MV-4-11 (cell line): ENCODE data around the gene TARS2.

ENCODE experiments used
- DNase-seq: peaks from one replicate; lab custom pipeline; 2025; lab: John Stamatoyannopoulos, UW

Gene TARS2

GRCh38 chr1:150536836-150537731 is 49.9 kb downstream of the TARS2 start:
- no peak for DNase-seq

GRCh38 chr1:150537732-150538684 is 50.8 kb downstream of the TARS2 start:
- no peak for DNase-seq

- DNase-seq: peak; percentile 29
These were observed 56.4 kb downstream of the TARS2 start for GRCh38 chr1:150543500-150544143.

DNA sequence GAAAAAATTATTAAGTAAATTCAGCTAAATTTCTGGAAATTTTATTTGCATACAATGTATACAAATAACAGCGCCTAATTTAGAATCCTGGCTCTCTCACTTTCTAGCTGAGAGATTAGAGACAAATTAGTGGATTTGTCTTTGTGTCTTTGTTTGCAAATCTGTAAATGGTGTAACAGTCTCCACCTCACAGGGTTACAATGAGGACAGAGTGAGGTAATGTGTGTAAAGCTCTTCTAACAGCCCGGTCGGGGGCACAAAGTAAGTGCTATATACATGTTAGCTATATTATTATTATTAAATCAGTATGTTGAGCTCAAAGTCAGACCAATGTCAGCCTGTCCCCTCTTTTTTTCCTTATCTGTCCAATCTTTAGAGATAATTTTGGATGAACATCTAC is 57.0 kb downstream of the TARS2 start:
- DNase-seq: no peak

- DNase-seq: no peak
These were observed 58.3 kb downstream of the TARS2 start for GRCh38 chr1:150545486-150546032.

GRCh38 chr1:150546294-150546937 is 59.2 kb downstream of the TARS2 start:
- DNase-seq: no peak

DNA sequence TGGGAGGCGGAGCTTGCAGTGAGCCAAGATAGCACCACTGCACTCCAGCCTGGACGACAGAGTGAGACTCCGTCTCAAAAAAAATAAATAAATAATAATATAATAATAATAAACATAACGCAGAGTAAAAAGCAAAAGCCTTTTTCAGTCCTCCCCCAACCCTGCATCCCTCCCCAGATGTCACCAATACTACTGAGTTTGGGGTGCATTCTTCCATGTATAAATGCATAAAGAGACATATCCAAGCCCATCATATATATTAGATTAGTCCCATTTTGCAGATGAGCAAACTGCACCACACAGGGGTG is 61.1 kb downstream of the TARS2 start:
- no peak for DNase-seq

- DNase-seq: peak; percentile 55
These were observed 61.6 kb downstream of the TARS2 start, which contains the start of gene ADAMTSL4 for GRCh38 chr1:150548632-150549495. Gene ADAMTSL4, plus strand, starts transcription at chr1:150549408. Its CDS starts 2,881 bp downstream, at chr1:150552289.

DNA sequence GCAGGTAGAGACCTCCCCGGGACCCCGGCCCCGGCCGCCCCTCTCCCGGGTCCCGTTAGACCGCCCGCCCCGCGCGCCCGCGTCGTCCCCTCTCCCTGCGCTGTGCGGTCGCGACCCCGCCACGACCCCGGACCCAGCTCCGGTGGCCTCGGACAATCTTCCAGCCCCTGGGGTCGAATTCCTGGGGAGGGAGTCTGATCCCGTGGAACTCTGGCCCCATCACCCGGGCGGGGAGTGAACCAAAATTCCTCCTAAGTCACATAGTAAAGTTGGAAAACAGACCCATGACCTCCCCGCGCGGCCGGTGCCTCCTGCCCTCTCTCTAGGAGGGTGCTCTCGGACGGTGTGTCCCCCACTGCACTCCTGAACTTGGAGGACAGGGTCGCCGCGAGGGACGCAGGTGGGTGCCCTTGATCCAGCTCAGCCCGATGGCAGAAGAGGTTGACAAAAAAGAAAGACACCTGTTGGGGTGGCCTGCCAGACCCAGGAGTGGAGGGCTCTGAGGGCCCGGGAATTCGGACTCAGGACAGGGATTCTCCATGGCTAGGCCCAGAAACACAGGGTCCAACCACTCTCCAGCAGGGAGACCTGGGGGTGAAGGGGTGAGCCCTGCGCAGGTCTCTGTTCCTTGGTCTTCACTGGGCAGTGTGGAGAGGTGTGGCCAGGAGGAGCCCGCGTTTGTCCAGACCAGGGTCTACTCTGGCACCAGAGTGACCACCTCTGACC is 62.4 kb downstream of the TARS2 start:
- no peak for DNase-seq

DNA sequence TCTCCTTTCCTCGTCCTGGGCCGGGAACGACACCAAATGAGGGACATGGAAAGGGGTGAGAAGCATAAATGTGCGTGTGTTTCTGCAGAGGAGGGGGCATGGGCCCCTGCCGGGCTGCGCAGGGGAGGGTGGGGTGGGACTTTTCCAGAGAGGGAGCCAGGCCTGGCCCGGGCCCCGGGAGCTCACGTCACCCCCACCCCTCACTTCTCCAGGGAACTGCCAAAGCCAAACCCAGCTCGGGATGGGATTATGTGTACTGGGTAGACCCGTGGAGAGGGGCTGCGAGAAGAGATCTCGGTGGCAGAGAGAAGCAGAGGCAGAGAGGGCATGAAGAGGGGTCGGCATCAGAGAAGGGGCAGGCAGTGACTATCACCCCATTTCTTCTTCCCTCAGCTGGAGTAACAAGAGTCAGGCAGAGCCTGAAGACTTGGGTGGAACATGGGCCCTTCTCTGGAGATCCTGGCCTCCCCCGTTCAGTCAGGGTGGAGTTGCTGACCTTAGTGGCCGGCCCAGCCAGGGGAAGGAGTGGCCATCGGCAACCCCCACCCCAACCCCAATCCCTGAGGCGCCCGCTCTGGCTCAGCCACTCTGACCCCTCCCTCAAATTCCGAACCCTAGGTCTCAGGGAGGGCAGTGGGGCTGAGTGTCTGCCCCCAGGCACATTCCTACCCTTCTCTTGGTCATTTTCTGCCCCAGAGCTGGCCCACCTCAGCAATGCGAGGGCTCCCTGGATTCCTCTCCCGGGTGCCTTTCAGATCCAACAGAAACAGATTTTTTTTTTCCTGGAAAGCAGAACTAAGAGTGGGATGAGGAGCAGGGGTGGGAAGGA is 63.2 kb downstream of the TARS2 start:
- no peak for DNase-seq

GRCh38 chr1:150551051-150551783 is 64.0 kb downstream of the TARS2 start:
- peak; percentile 60 for DNase-seq

GRCh38 chr1:150551784-150552127 is 64.5 kb downstream of the TARS2 start:
- no peak for DNase-seq

DNA sequence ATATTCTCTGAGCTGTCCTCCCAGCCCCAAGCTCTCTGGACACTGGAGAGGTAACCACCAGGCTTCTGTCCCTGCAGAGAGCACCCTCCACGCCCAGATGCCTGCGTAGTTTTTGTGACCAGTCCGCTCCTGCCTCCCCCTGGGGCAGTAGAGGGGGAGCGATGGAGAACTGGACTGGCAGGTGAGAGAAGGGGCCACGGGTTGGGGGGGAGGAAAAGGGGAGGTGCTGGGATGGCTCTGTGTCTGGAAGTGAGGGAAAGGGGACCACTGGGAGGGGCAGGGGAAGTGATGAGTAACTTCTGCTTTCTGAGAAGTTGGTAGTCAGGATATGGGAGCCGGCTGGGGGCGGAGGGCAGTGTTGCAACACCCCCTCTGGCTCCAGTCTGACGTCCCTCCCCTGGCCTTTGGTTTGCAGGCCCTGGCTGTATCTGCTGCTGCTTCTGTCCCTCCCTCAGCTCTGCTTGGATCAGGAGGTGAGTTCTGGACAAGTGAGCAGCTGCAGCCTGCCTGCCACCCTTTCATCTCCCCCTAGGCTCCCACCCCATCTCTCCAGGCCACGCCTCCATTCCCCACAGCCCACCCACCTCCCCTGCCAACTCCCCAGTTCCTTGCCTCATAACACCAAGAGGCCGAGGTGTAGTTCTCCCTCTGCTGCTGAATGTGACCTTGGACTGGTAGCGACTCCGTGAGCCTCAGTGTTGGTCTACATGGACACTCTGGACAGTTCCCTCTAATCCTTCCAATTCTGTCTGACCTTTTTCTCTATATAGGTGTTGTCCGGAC is 65.1 kb downstream of the TARS2 start:
- peak; percentile 95 for DNase-seq

DNA sequence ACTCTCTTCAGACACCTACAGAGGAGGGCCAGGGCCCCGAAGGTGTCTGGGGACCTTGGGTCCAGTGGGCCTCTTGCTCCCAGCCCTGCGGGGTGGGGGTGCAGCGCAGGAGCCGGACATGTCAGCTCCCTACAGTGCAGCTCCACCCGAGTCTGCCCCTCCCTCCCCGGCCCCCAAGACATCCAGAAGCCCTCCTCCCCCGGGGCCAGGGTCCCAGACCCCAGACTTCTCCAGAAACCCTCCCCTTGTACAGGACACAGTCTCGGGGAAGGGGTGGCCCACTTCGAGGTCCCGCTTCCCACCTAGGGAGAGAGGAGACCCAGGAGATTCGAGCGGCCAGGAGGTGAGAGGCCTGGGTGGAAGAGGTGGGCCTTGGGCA is 65.7 kb downstream of the TARS2 start:
- DNase-seq: no peak

DNA sequence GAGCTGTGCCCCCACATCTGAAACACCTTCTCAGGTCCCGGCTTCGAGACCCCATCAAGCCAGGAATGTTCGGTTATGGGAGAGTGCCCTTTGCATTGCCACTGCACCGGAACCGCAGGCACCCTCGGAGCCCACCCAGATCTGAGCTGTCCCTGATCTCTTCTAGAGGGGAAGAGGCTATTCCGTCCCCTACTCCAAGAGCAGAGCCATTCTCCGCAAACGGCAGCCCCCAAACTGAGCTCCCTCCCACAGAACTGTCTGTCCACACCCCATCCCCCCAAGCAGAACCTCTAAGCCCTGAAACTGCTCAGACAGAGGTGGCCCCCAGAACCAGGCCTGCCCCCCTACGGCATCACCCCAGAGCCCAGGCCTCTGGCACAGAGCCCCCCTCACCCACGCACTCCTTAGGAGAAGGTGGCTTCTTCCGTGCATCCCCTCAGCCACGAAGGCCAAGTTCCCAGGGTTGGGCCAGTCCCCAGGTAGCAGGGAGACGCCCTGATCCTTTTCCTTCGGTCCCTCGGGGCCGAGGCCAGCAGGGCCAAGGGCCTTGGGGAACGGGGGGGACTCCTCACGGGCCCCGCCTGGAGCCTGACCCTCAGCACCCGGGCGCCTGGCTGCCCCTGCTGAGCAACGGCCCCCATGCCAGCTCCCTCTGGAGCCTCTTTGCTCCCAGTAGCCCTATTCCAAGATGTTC is 66.3 kb downstream of the TARS2 start:
- DNase-seq: no peak

- DNase-seq: no peak
These were observed 66.8 kb downstream of the TARS2 start for GRCh38 chr1:150554086-150554452.
